Esophagus squamous epithelium (tissue), 5 donors: Measurements from ENCODE around the gene RFXAP. TPM values are rescaled to one million over a fixed set of nuclear protein-coding genes. Genes with fewer than 3 reads are reported as not detected.

Experiments
- DNase-seq: peaks from one replicate; lab custom pipeline; 2025; lab: John Stamatoyannopoulos, UW
- H3K27ac ChIP-seq, 4 donors: fragments of 200-600 bp; sonication (generic); one replicate each; pipeline ENCODE4 v1.5.1; 2016 to 2019; ENCODE audit warnings: mild to moderate bottlenecking in 1 of 4
- H3K27me3 ChIP-seq, 4 donors: fragments of 200-600 bp; sonication (generic); 1 replicate in 3 of 4; 2 replicates in 1 of 4; pipeline versions ENCODE4 v1.5.1 to v1.6.0; 2017 to 2021; ENCODE audit warnings: antibody characterized with exemption in 1 of 4
- H3K36me3 ChIP-seq, 3 donors: fragments of 200-600 bp; sonication (generic); one replicate each; pipeline ENCODE4 v1.5.1; 2016 to 2019
- H3K4me1 ChIP-seq, 3 donors: fragments of 200-600 bp; sonication (generic); one replicate each; pipeline ENCODE4 v1.5.1; 2017 to 2019
- H3K4me3 ChIP-seq, 4 donors: fragments of 200-600 bp; sonication (generic); 1 replicate in 3 of 4; 2 replicates in 1 of 4; pipeline ENCODE4 v1.5.1; 2016 to 2019; ENCODE audit warnings: mild to moderate bottlenecking in 2 of 4, moderate library complexity in 1 of 4
- H3K9me3 ChIP-seq, 3 donors: fragments of 200-600 bp; sonication (generic); one replicate each; pipeline ENCODE4 v1.5.1; 2016 to 2019
- CTCF ChIP-seq, 6 experiments: fragments of 450-650 bp in 4 of 6; fragments of 200-600 bp in 2 of 6; sonication (generic) in 2 of 6; IDR thresholded peaks; one replicate each; pipeline ENCODE4 v1.5.1; 2016 to 2019; ENCODE audit warnings: antibody characterized with exemption in 6 of 6, mild to moderate bottlenecking in 4 of 6, moderate library complexity in 4 of 6
- POLR2A ChIP-seq, 4 donors: fragments of 450-650 bp; IDR thresholded peaks; one replicate each; pipeline ENCODE4 v1.6.1; 2017; ENCODE audit warnings: antibody characterized with exemption in 4 of 4, mild to moderate bottlenecking in 4 of 4, moderate library complexity in 3 of 4
- WGBS, 2 donors: methylation state at CpG; one replicate each; pipeline ENCODE4 v1.1.5; 2018; 5-methylcytosine and 5-hydroxymethylcytosine counted together
- intact Hi-C: fragments of 100-400 bp; cut with DNase I; formaldehyde crosslinking; loops from one replicate; pipeline ENCODE4 v1.15.0; 2022
- total RNA-seq, 4 donors: library from RNA; depleted of rRNA; stranded (reverse); fragments of >200 nt; gene quantifications; one replicate each; pipeline ENCODE4 v1.1.0, GENCODE V29; 2016
- donor health status: DM: yes; HTN: yes; CAD: no.

Gene RFXAP
- total RNA-seq, 4 donors from 2014 or later: 0.97 to 3.8 (median 1.7) TPM

GRCh38 chr13:36822785-36823184, 3.8 kb downstream of the RFXAP start:
- WGBS, 2 donors: 63 to 78% methylated on average over 3 of the region's 3 CpGs
- Histone ChIP-seq H3K27ac (no peak overlapping the region), H3K36me3 (peaks cover 0 to 12% (median 0%) of the 10 kb centered on the region in 3 donors), H3K4me1 (peaks cover 5 to 50% (median 18%) of the 10 kb centered on the region in 3 donors), H3K4me3 (no peak overlapping the region), H3K27me3 (no peaks in the 10 kb centered on the region), H3K9me3 (no peaks in the 10 kb centered on the region)
- TF ChIP-seq POLR2A (IDR thresholded peaks at IDR 0.05) (no peak), CTCF (IDR thresholded peaks at IDR 0.05) (no peak)
- intact Hi-C loops: no loop called here
- DNase-seq: no peak

- 56% methylated on average over 1 of the region's 1 CpG; no CpG with 5 or more reads in 1 of the 2 donors for WGBS, 2 donors
- peaks cover 0 to 35% (median 3%) of the 10 kb centered on the region in 3 donors for H3K36me3 ChIP-seq
- H3K9me3 ChIP-seq: no peaks in the 10 kb centered on the region
- DNase-seq: no peak
- no peak overlapping the region for H3K4me3 ChIP-seq
- H3K27ac ChIP-seq: no peak overlapping the region
- intact Hi-C loops: no loop called here
- H3K4me1 ChIP-seq: no peaks in the 10 kb centered on the region
- TF ChIP-seq POLR2A (IDR thresholded peaks at IDR 0.05) (no peak), CTCF (IDR thresholded peaks at IDR 0.05) (no peak)
- no peaks in the 10 kb centered on the region for H3K27me3 ChIP-seq
Observed at GRCh38 chr13:36829753-36830152, 10.7 kb downstream of the RFXAP start.

- H3K9me3 ChIP-seq: no peaks in the 10 kb centered on the region
- TF ChIP-seq CTCF (IDR thresholded peaks at IDR 0.05) (no peak), POLR2A (IDR thresholded peaks at IDR 0.05) (no peak)
Observed at GRCh38 chr13:36831291-36831690, 12.3 kb downstream of the RFXAP start.

GRCh38 chr13:36834299-36834698, 15.3 kb downstream of the RFXAP start:
- H3K4me3 ChIP-seq: no peak overlapping the region
- H3K36me3 ChIP-seq: peaks cover 0 to 9% (median 0%) of the 10 kb centered on the region in 3 donors
- no peak for DNase-seq
- WGBS, 2 donors: 89 to 94% methylated on average over 3 of the region's 3 CpGs
- no peaks in the 10 kb centered on the region for H3K27me3 ChIP-seq
- no peak for TF ChIP-seq POLR2A (IDR thresholded peaks at IDR 0.05)
- no peak for TF ChIP-seq CTCF (IDR thresholded peaks at IDR 0.05)
- no peak overlapping the region for H3K27ac ChIP-seq
- intact Hi-C loops: no loop called here
- no peaks in the 10 kb centered on the region for H3K9me3 ChIP-seq
- H3K4me1 ChIP-seq: no peaks in the 10 kb centered on the region

More at GRCh38 chr13:36831291-36831690, 12.3 kb downstream of the RFXAP start:
- H3K36me3 ChIP-seq: peaks cover 0 to 31% (median 3%) of the 10 kb centered on the region in 3 donors
- intact Hi-C loops: no loop called here
- DNase-seq: no peak
- no peak overlapping the region for H3K27ac ChIP-seq
- WGBS, 2 donors: 94 to 95% methylated on average over 2 to 3 of the region's 3 CpGs
- H3K4me1 ChIP-seq: no peaks in the 10 kb centered on the region
- H3K4me3 ChIP-seq: no peak overlapping the region
- no peaks in the 10 kb centered on the region for H3K27me3 ChIP-seq

GRCh38 chr13:36837354-36838092, 18.5 kb downstream of the RFXAP start:
- DNase-seq: no peak
- intact Hi-C loops: no loop called here

More at GRCh38 chr13:36837354-36838092, 18.5 kb downstream of the RFXAP start:
- Histone ChIP-seq H3K4me3 (no peak overlapping the region), H3K9me3 (no peaks in the 10 kb centered on the region), H3K36me3 (no peaks in the 10 kb centered on the region), H3K4me1 (no peaks in the 10 kb centered on the region), H3K27me3 (no peaks in the 10 kb centered on the region), H3K27ac (no peak overlapping the region)
- WGBS, 2 donors: 67 to 92% methylated on average over 3 of the region's 4 CpGs
- TF ChIP-seq POLR2A (IDR thresholded peaks at IDR 0.05): no peak
